ENCODE data around the gene CHKB.

The CHKB gene

DNA sequence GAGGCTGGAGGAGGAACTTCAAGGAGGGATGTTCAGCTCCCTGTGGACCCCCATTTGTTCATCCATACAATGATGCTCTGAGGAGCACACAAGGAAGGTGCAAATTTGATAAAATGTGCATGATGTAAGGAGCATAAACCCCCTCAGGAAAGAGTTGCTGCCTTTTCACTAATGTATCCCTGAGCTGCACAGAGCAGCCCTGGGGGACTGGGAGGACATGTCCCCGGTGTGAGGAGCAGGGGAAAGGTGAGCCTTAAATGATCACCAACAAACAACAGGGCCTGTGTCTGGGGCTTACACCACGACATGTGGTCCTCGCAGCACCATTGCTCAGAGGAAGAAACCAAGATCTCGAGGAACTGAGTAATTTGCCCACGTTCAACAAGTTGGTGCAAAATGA, 14.4 kb upstream of the CHKB start:
- no peak for DNase-seq

DNA sequence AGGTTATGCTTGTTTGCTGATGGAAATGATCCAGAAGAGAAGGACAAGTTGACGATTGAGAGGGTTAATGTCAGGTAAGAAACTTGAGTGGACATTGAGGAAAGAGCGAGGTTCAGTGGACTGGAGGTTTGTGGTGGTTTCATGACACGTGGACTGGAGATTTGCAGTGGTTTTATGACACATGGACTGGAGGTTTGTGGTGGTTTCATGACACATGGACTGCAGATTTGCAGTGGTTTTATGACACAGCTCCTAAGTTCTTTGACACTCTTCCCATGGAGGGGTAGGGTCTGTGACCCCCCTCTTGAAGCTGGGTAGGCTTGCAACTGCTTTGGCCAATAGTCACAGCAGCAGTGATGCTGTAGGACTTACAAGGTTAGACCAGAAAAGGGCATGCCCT, 12.5 kb upstream of the CHKB start:
- no peak for DNase-seq

DNA sequence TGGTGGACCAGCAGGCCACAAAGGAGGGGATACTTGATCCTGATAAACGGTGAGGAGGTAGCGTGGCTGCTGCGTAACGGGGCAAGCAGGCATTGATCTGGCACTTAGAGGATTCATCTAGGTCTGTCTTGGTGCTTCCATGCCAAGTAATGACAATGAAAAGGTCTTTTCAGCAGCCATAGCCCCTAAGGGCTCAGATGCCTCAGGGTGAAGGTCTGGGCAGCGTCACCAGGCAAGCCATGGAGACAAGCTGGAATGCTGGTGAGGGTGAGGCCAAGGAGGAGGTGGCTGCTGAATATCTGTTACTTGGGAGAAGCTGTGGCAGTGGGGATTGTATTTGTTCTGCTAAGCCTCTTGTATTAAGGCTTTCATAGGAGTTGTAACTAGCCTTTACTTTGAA, 4.8 kb upstream of the CHKB start:
- DNase-seq, result no peak

DNA sequence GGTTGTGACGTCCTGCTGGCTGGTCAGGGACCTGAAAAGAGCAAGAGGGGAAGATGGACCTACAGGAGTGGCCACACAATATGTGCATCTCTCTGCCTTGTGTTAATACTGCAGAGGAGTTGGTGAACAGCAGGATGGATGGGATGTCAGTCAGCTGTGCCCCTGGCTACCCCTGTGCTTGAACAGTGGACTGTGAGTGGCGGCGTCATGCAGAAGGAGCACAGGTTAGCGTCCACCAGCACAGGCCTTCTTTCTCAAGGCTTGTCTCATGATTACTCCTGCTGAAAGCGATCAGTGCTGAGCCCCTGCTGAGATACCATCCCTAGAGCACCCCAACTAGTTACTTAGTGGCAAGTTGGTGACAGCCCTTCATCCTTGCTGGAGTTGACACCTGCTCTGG, 3.8 kb upstream of the CHKB start:
- DNase-seq, result no peak

DNA sequence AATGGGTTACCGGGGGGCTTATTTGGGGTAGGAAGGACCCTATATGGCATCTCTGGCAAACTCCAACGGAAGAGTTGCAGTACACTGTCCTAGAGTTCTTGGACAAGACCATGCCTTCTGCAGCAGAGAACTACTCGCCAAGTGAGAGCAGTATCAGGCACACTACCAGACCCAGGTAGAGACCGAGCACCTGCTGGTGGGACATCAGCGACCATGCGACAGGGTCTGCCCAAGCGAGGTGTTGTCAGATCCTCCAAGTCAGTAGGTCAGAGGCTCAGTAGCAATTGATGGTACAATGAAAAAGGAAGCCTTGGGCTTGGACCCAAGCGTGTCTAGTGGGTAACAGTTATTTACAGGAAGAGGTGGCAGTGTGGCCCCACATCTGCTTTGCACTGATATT, 3.1 kb upstream of the CHKB start:
- no peak for DNase-seq

DNA sequence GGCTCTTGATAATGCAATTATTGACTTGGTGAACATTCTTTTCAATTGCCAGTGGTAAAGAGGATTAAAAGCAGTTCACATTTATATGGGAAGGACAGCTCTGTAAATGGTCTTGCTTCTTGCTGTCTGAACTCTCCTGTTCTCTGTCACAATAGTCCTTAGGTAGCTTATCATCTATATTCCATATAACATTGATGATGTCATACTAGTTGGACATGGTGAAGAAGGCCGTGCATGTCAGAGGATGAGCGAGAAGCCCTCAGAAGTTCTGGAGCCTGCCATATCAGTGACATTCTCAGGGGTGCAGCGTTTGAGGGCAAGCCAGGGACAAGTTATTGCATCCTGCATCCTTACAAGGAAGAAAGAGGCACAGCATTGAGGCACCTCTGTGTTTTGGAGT, 2.6 kb upstream of the CHKB start:
- DNase-seq, result no peak

DNA sequence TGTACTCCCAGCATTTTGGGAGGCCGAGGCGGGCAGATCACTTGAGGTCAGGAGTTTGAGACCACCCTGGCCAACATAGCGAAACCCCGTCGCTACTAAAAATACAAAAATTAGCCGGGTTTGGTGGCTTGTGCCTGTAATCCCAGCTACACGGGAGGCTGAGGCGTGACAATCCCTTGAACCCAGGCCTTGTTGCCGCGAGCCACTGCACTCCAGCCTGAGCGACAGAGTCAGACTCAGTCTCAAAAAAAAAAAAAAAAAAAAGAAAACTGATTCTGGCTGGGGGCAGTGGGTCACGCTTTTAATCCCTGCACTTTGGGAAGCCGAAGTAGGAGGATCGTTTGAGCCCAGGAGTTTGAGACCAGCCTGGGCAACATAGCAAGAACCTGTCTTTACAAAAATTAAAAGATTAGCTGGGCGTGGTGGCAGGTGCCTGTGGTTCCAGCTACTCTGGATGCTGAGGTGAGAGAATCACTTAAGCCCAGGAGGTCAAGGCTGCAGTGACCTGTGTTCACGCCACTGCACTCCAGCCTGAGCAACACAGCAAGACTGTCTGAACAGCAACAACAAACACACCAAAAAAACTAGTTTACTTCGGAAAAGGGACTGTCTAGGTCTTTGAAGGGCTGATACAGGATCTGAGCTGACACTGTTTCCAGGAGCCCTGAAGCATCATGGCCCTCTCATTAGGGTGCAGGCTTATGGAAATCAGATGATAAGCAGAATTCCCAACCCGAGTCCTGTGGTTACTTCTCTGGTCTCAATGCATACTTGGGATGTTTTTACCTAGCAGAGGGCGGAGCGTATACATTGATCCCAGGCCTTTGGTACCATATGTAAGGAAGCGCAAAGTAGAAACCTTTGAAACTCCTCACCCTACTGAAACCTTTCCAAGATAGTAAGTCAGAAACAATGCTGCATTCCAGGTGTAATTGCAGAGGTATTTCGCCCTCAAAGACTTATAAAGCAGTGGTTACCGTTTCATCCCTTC, 1.8 kb upstream of the CHKB start:
- DNase-seq, result no peak

DNA sequence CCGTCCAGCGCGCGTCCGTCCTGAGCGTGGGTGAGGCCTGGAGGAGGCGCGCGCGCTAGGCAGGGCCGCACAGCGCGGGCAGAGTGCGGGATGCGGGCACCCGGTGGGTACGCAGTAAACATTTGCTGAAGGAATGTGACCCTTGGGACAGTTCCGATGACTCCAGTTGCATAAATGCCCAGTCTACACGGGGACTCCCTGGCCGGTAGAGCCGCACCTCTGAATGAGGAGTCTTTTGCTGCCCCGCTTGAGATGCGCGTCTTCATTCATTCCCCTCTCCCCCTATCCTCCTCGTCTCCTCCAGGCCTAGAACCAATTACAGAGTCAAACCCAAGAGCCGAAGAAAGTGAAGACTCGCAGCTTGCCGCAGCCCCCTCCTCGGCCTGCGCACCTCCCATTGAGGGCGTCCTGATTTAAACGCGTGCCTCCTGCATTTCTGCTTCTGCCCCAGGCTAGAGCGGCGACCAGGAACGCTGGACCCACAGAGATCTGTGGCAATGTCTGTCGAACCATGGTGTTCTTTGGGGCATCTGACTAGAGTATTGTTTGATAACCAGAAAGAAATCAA, 729 bp upstream of the CHKB start:
- DNase-seq, result no peak

DNA sequence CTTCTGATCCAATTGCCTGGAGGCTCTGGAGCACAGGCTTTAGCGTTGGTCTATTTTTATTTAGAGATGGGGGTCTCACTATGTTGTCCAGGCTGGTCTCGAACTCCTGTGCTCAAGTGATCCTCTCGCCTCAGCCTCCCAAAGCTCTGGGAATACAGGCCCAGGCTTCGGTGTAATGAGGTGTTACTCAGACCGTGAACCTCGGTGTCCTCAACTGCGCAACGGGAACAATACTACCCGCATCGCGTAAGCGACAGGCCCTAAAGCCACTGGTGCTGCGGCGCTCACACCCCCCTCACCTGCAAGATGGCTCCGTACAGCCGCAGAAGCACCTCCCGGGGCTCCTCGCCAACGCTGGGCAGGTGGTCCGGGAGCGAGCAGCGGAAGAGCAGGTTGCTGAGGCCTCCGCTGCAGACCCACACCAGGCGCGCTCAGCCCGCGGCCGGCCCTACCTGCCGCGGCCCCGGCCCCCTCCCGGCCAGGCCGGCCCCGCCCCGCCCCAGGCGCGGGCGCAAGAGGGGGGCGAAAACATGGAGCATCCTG, 628 bp downstream of the CHKB start:
- DNase-seq, result no peak

DNA sequence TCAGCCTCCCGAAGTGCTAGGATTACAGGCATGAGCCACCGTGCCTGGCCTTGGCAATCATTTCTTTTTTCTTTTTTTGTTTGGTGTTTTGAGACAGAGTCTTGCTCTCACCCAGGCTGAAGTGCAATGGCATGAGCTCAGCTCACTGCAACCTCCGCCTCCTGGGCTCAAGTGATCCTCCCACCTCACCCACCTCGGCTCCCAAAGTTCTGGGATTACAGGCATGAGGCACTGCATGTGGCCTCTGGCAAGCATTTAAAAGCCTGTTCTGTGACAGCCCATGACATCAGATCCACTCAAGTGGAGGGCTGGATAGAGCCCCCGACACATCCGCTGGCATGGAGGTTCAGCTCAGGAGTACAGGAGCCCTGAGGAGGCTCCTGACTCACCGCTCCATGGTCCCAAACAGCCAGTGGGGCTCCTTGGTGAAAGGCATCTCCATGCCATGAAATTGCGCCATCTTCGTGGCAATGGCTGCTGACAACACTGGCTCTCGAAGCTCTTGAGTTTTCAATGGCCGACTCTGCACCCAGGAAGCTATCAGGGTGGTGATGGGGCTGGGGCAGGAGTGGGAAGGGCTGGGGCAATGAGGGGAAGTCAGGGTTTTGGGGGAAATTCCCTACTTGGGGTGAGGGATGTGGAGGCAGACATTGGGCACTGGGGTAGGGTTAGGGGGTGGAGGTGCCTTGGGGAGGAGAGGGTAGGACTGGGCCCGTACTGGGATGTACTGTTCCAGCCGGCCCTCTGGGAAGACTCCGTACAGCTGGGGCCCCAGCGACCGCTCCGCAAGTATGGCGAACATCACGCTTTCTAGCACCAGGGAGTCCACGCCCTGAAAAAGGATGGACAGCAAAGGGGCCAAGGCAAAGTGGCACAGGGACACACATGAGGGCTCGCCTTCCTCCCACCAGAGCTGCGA, 1.4 kb downstream of the CHKB start:
- DNase-seq, result no peak

DNA sequence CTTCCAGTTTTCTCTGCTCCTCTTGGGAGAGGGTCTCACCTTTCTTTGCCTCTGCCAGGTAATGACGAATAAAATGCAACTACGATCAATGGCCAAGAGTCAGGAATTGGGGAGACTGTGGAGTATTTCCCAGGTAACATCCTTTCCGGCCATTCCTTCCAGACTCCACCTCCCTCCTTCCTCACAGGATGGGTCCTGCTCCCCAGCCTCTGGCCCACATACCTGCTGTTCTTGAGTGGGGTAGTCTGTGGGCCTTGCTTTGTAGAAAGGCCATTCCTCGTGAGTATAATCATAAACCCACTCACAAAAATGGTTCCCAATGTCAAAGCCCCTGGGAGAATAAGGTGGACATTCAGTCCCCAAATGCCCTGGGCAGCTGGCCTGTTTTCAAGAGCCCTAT, 2.9 kb downstream of the CHKB start:
- no peak for DNase-seq

DNA sequence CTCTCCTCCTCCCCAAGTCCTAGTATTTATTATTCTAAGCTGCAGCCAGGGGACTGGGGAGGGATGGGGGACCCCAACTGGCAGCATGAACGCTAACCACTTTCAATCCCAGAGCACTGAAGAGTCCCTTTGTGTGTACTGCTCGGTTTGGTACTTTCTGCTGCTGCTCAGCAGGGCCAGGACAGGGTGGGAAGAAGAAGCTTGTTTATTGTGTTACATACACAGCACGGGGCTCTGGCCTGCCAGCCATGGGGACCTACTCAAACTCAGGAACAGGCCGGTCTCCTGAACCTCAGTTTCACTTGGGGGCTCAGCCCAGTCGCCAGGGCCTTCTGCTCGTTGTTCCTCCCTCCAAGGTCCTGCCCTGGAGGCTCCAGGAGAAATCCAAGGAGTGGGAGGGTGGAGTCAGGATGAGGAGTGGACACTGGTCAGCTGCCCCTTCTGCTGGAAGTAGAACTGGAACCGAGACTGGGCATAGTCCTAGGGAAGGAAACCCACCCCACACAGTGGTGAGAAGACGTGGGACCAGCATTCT, 3.8 kb downstream of the CHKB start:
- DNase-seq, result no peak

DNA sequence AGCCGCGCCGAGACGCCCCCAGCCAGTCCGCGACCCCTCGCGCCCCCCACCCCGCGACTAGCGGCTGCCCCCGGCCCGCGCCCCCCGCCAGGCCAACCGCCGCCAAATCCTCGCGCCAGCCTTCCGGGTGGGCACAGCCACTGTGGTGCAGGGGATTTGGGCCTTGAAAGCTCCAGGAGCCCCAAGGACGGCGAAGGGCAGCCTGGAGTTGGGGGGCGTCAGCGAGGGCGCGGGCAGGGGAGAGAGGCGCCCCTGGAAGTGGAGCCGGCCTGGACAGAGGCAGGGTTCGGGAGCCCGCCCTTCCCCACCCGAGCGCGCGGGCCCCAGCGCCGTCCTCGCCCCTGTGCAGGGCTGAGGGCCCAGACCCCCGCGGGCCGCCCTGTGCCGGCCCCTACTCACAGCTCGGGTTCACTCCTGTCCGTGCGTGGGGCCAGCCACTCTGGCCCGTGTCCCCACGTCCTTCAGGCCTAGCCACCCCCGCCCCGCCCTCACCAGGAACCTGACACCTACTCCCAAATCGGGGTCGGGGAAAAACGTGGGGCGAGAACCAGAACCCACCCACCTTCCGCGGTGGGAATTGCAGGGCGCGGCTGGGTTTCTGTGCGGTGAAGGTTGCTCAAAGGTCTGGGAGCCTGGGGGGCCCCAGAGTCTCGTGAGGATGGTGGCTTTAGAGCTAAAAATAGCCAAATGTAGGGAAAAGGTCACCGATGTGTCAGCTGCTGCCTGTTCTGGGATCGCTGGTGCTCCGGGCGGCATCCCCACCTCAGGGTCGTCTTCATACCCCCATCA, 4.5 kb downstream of the CHKB start, which contains the start of gene CPT1B:
Gene CPT1B, minus strand, starts transcription at position 441 of the 789 bp plus-strand sequence. CDS start 512 bp downstream, outside the sequence.
- DNase-seq, result no peak

DNA sequence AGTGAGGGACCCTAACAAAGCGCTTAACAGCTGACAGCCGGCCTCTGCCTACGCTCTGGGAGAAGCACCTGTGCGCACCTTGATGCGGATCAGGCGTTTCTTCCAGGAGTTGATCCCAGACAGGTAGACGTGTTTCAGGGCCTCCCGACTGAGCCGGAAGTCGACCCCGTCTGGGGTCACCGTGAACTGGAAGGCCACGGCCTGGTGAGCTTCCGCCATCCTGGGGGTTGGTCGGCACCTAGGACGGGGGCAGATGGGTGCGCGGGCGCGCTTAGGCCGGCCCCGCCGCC, 5.0 kb downstream of the CHKB start:
- no peak for DNase-seq

DNA sequence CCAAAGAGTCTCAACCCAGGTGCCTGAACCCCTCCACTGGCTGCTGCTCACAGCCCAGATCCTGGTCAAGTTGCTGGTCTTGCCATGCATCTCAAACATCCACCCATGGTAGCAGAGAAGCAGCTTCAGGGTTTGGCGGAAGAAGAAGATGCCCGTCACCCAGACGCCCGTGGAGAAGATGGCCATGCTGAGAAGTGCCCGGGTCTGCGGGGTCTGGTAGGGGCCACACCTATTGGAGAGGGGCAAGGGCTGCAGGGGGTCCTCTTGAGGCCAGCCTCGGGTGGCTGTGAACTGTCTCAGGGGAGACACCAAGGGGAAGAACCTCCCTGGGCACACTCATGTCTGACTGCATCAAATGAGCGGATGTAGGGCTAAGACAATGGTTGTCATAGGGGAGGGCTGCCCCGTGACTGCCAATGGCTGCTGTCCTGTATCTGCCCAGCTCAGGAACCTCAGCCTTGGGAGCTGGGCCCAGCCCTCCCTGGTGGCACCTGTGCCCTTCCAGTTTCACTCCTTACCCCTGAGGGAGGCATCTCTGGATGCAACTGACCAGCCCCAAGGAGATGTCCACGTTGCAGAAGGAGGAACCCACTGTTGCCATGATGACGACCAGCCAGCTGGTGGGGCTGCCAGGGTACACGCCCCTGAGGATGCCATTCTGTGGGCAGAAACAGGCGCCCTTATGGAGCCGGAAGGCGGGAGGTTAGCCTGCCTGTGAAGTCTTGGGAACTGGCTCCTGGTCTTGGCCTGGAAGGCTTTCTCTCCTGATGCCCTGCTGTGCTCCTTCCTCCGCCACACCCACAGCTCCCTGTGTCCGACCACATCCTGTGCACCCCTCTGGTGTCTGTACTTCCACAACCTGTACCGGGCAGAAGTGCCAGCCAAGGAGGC, 5.6 kb downstream of the CHKB start:
- no peak for DNase-seq

DNA sequence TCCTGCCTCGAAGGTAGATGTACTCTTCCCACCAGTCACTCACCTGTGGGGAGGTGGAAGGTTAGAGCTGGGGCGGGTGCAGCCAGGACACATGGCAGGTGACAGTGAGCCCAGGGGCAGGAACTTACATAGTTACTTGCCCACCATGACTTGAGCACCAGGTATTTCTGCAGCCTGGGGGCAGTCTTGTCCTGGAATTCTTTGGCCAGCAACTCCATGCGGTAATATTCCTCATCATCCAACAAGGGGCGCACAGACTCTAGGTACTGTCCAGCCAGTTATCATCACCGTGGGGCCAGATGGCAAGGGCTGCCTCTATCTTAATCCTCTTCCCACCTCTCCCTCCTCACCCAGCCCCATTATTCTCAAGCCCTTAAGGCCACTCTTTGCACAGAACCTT, 6.6 kb downstream of the CHKB start:
- DNase-seq, result no peak

DNA sequence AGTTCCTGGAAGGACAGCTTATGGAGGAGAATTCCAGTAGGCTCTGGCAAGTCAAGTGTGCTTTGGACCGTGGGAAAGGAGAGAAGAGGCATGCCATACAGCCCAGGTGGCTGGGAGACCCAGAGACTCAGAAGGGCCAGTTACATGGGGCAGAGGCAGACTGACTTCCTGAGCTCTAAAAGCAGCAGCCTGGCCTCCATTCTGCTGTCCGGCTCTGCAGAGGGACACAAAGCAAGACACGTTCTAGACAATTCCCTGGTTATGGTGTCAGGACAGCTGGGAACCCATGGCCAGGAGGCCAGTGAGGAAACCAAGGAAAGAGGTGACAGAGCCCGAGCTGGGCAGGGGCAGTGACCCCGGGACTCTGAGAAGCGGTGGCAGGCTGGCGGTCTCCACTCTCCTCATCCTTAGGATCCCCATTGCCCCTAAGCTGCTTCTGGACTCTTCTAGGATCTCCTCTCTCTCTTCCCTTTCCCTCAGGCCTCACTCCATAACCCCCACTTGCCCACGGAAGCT, 7.2 kb downstream of the CHKB start:
- DNase-seq, result no peak

DNA sequence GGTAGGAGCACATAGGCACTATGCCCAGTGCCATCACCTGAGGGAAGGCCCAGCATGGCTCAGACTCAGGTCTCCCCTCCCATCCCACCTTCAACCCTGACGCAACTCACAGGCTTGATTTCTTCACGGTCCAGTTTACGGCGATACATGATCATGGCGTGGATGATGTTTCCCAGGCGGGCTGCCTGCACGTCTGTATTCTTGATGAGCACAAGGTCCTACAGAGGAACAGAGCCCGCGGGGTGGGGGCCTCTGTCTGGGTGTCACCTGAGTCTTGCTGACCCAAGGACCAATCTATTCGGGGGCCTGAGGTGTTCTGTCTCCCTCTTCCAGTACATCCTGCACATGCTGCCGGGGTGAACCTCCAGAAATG, 8.3 kb downstream of the CHKB start:
- DNase-seq, result no peak

DNA sequence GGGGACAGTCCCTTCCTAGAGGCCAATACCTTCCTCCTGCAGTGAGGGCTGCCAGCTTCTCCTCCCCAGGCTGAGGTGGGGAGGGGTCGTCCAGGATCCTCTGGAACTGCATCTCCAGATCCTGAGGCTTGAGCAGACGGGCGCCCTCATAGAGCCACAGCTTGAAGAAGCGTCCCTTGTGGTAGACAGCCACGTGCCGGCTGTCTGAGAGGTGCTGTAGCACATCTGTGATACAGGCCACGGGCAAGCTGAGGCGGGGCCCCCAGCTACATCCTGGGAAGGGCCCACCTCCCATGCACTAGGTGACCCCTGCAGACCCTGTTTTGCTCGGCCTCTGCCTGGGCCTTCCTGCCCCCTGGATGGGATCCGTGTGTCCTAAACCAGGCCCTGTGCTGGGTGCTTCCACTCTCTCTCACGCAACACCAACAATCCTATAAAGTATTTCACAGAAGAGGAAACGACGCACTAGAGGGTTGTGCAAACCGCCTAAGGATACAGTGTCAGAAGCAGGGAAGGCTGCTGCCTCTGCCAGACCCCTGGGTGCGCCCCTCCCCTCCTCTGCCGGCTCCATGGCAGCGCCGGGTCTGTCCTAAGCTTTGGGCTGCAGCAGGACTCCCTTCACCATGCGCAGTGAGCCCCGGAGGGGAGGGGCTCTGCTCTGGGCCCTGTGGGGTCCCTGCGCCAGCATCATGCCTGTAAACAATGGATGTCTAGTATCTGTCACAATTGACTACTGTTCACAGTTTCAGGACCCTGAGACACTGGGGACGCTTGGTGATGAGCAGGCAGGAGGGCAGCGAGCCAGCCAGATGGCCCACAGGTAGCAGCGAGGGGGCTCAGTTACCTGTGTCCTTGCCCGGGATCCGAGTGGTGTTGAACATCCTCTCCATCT, 8.9 kb downstream of the CHKB start:
- no peak for DNase-seq

DNA sequence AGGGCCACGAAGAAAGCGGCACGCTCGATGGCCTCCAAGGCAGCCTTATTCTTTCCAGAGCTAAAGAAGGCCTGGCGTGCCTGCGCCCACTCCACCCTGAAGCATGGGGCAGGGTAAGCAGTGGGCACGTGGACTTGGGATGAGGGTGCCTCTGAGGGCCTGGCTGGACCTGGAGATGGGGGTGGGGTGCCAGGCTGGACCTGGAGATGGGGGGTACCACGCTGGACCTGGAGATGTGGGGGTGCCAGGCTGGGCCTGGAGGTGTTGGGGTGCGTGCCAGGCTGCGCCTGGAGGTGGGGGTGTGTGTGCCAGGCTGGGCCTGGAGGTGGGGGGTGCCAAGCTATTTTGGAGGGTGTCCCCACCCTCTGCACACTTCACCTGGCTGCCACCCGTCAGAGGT, 9.7 kb downstream of the CHKB start:
- DNase-seq, result no peak

Measured in NCI-H1417 treated with DMSO at 0.1 percent for 48 hours (cell line).